A673 (cell line): ENCODE results near the gene INPP4B.

Experiments used
- CTCF ChIP-seq: fragments of 300-800, 200-600 bp; sonication (generic); conservative IDR thresholded peaks from 2 replicates; pipeline ENCODE4 v1.5.1; 2017; ENCODE audit warnings: low read depth, mild to moderate bottlenecking, antibody characterized with exemption, low read length, moderate library complexity, mixed read lengths
- EZH2 ChIP-seq: fragments of 200-600 bp; sonication (generic); IDR thresholded peaks from 2 replicates; pipeline ENCODE4 v1.6.1; 2017; ENCODE audit warnings: borderline replicate concordance, low read depth, mild to moderate bottlenecking, mixed read lengths, antibody characterized with exemption, low read length; ENCODE audit not compliant: poor library complexity, severe bottlenecking

DNA sequence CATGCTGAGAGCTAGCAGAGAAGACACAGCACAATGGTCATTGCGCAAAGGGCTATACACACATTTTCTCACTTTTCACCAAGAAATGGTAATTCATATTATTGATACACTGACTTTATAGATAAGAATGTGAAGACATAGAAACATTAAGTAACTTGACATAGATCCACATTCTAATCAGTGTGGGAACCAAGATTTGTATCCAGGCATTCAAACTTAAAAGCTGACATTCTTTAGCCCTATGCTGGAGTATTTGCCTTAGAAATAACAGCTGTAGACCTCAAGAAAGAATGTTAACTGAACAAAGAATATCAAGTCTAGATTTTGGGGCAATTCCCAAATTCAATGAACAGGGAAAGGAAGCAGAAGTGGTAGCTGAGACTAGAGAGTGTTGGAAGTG, 824.9 kb downstream of the INPP4B start:
- TF ChIP-seq CTCF (no peak), EZH2 (no peak)
